Activated effector memory CD4-positive, alpha-beta T cell treated with Interleukin-2 at 50 U/mL for 16 hours (primary cell): ENCODE results near the gene PPFIA1.
"Not testable (repeated sequence)": the region's sequence is repeated elsewhere in the genome, so short reads cannot be mapped to it uniquely, and the experiment has no call there.

Source experiments
- DNase-seq: peaks from one replicate; pipeline ENCODE4 v3.0.0-alpha.2; 2020

Gene PPFIA1

GRCh38 chr11:70327717-70328116 lies 57.2 kb downstream of the PPFIA1 start:
- DNase-seq: no peak

DNA sequence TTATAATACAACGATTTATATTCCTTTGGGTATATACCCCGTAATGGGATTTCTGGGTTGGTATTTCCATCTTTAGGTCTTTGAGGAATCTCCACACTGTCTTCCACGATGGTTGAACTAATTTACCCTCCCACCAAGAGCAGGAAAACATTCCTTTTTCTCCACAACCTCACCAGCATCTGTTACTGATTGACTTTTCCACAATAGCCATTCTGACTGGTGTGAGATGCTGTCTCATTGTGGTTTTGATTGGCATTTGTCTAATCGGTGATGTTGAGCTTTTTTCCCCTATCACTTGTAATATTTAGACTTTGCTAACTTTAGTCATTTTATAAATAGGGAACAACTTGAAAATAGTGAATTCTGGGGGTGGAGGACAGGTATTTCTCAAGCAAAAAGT lies 58.1 kb downstream of the PPFIA1 start:
- DNase-seq: no peak

DNA sequence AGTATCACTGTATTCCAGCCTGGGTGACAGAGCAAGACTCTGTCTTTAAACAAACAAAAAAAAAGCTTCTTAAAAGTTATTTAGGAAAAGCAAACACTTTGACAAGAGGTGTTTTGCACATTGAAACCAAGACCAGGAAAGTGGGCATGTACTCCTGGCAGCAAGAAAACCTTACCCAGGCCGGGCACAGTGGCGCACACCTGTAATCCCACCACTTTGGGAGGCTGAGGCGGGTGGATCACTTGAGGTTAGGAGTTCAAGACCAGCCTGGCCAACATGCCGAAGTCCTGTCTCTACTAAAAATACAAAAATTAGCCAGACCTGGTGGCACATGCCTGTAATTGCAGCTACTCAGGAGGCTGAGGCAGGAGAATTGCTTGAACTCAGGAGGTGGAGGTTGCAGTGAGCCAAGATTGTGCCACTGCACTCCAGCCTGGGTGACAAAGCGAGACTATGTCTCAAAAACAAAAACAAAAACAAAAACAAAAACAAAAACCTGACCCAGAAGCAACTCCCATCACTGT lies 60.9 kb downstream of the PPFIA1 start:
- not testable (repeated sequence) for DNase-seq

DNA sequence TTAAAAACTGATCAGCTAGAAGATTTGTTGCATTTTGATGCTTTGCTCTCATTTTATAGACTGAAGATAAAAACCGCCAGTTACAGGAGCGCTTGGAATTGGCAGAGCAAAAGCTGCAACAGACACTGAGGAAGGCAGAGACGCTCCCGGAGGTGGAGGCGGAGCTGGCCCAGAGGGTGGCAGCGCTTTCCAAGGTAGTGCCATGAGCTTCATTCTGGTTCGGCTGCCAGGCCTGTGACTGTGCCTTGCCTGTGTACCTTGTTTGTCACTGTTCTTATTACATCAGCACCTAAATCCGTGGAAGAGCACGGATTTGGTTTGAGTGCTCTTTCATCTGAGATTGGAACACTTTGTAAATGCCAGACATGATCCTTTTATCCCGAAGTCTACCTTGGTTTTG lies 61.4 kb downstream of the PPFIA1 start:
- no peak for DNase-seq

DNA sequence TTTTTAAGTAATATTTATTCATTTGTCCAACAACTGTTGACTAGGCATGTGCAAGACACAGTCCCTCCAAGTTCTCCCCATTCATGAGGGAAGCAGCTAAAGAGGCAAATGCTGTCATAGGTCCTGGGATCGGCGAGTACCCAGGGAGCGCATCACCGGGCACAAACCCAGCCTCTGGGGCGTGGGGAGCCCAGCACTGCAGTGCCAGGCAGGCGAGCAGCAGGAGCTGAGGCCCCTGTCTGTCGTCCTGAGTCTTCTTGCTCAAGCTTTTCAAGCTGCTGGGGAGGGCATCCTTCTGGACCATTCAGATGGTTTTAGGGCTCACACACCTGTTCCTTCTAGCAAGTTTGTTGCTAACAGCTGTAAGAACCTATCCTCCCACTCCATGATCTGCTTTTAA lies 62.1 kb downstream of the PPFIA1 start:
- DNase-seq: no peak

DNA sequence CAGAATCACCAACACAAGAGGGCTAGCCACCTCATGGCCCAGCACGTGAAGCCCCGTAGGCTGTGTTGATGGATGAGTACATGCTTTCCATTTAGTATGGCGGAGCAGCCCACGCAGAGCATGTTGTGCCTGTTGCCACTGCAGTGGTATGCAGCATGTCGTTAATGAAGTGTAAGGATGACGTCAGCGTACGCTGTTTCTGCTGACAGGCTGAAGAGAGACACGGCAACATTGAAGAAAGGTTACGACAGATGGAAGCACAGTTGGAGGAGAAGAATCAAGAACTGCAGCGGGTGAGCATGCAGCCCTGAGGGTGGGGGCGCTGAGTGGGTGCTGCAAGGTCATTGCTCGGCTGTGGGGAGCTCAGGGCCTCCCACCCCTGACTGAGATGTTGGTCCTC lies 62.8 kb downstream of the PPFIA1 start:
- no peak for DNase-seq

DNA sequence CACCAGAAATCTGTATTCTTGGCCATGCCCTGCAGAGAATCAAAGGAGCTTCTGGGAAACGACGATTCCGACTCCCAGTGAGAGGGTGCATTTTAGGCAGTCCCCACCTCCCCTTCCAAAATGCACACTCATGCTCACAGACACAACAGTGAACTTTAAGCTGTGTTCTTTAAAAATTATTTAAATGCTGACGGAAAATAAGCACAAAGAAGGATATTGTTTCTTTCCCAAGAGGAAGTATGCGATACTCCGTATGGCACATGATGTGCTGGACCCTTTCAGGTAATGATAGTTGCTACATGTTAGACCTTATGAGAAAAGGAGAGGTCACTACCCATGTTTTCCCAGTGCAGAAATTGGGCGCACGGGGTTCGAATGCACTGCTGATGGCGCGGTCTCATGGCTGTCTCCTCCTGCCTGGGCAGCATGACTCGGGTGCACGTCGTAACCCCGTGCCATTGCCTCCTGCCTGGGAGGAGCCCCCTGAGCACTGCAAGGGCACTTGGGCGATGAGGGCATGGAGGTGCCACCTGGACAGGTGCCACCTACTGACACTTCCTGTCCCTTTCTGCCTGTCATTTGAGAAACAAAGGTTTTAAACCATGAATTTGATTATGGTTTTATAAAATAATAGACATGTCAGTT lies 64.0 kb downstream of the PPFIA1 start:
- no peak for DNase-seq

DNA sequence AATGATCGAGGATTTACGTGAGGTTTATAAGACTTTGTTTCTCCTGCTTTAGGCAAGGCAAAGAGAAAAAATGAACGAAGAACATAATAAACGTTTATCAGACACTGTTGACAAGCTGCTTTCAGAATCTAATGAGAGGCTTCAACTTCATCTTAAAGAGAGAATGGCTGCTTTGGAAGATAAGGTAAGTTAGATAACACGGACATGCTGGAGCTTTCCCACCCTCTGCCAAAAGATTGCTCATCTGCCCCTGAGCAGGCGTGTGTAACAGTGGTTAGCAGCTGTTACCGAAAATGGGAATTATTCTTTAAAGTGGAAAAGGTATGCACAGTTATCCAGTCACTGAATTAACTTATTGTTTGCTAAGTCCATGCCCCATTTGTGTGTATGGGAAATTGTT lies 65.0 kb downstream of the PPFIA1 start:
- no peak for DNase-seq

DNA sequence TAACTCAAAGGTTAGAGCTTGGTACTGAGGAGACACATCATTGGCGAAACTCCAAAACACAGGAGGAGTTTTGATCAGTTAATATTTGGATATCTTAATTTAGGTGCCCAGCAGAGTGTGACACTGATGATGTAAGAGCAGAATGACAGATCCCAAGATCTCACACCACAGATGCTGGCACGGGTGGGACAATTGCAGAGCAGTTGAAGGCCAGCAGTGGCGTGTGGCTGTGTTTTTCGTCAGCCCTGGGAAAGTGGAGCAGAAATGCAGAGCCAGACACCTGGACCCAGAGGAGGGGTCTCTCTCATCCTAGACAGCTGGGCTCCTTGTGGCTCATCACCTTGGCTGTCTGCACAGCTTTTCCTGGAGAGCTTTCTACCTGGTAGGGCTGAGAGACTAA lies 68.1 kb downstream of the PPFIA1 start:
- DNase-seq: no peak

- no peak for DNase-seq
These were observed 68.6 kb downstream of the PPFIA1 start for GRCh38 chr11:70339066-70339465.

GRCh38 chr11:70341881-70342429 lies 71.5 kb downstream of the PPFIA1 start:
- DNase-seq: no peak

GRCh38 chr11:70343636-70344035 lies 73.1 kb downstream of the PPFIA1 start:
- no peak for DNase-seq

- no peak for DNase-seq
These were observed 77.7 kb downstream of the PPFIA1 start for GRCh38 chr11:70348191-70348590.

DNA sequence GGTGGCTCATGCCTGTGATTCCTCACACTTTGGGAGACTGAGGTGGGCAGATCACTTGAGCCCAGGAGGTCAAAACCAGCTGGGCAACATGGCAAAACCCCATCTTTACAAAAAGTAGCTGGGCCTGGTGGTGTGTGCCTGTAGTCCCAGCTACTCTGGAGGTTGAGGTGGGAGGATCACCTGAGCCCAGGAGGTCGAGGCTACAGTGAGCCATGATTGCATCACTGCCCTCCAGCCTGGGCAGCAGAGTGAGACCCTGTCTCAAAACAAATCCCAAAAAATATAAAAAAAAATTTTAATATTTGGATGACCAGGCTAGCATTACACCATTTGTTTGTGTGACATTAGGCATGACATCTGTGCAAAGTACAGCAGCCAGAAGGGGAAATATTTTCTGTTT lies 78.1 kb downstream of the PPFIA1 start:
- DNase-seq: no peak

DNA sequence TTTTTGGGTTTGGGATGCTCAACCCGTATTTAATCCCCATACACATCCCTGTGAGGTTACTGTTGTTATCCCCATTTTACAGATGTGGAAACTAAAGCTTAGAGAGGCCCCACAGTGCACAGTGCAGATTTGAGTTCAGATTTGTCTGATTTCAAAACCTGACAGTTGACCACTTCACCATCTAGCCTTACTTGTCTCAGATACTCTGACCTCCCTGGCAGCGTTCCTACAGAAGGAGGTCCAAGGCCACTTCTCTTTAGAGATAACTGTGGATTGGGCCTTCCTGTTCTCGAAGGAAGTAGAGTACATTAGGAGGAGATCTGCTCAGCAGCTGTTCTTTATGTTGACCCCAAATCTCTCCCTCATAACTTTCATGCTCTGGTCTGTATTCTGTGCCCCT lies 81.2 kb downstream of the PPFIA1 start:
- DNase-seq: no peak

GRCh38 chr11:70352100-70352499 lies 81.6 kb downstream of the PPFIA1 start:
- DNase-seq: no peak

- DNase-seq: no peak
These were observed 82.1 kb downstream of the PPFIA1 start for GRCh38 chr11:70352601-70353000.

- DNase-seq: no peak
These were observed 82.8 kb downstream of the PPFIA1 start for GRCh38 chr11:70353329-70353728.

GRCh38 chr11:70353900-70354568 lies 83.5 kb downstream of the PPFIA1 start:
- DNase-seq: no peak

GRCh38 chr11:70354629-70355028 lies 84.1 kb downstream of the PPFIA1 start:
- no peak for DNase-seq

DNA sequence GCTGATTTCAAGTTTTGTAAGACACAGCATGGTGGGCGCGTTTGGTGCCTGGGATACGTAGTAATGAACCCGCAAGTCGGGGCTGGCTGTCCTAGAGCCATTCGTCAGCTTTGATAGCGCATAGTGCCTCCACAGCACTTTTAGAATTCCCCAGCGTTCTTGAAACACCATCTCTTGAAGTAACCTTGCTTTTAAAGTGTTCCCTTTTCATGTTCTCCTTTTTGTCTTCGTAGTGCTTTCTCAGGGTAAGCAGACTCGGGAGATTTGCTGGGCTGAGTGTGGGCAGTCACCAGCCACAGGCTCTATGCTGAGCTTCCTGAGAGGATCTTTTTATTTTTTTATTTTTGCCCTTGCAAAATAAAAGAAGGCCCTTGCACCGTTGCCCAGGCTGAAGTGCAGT lies 88.3 kb downstream of the PPFIA1 start:
- DNase-seq: no peak

- DNase-seq: no peak
These were observed 89.1 kb downstream of the PPFIA1 start for GRCh38 chr11:70359451-70360205.

GRCh38 chr11:70360211-70360610 lies 89.7 kb downstream of the PPFIA1 start:
- DNase-seq: no peak

DNA sequence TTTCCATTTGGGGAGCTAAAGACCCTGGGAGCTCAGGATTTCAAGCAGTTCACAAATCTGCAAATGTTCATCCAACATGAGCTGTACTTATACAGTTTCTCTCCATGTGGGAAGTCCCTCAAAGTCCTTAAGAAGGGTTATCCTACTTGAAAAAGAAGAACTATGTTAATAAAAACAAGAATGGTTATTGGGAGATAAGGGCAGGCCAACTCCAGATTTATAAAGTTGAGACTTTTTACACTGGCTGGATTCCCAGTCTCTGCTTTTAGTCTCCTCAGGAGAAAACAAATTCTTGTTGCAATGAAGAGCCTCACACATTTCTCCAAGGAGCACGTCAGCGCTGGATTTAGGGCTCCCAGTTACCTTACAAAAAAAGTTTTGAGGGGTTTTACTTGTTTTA lies 93.7 kb downstream of the PPFIA1 start:
- DNase-seq: no peak
